ENCODE results near the gene TBX20. TPM values are rescaled to one million over a fixed set of nuclear protein-coding genes. Genes with fewer than 3 reads are reported as not detected.
"Not testable (repeated sequence)": the region's sequence is repeated elsewhere in the genome, so short reads cannot be mapped to it uniquely, and the experiment has no call there.

The TBX20 gene
- total RNA-seq, 1 donor from 2014 or later = 0.49 TPM

DNA sequence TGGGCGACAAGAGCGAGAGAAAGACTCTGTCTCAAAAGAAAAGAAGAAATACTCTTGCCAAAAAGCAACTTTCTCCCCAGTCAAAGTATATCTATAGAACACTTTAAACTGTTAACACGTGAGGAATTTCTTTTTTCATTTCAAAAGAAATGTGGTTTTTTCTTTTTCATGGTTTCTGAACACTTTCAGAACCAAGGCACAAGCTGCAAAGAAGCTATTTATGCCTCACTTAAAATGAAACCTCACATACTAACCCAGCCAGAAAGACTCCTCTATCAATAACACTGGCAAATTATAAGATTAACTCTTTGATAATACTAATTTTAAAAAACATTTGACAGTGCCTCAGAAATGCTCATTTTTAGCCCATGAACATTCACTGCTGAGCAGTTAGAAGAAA, 20.9 kb downstream of the TBX20 start:
- Histone ChIP-seq H3K4me1 (no peaks in the 10 kb centered on the region), H3K27me3 (no peaks in the 10 kb centered on the region), H3K36me3 (no peaks in the 10 kb centered on the region), H3K4me3 (no peak overlapping the region), H3K27ac (no peak overlapping the region), H3K9me3 (no peaks in the 10 kb centered on the region)
- TF ChIP-seq, protein P1, sequence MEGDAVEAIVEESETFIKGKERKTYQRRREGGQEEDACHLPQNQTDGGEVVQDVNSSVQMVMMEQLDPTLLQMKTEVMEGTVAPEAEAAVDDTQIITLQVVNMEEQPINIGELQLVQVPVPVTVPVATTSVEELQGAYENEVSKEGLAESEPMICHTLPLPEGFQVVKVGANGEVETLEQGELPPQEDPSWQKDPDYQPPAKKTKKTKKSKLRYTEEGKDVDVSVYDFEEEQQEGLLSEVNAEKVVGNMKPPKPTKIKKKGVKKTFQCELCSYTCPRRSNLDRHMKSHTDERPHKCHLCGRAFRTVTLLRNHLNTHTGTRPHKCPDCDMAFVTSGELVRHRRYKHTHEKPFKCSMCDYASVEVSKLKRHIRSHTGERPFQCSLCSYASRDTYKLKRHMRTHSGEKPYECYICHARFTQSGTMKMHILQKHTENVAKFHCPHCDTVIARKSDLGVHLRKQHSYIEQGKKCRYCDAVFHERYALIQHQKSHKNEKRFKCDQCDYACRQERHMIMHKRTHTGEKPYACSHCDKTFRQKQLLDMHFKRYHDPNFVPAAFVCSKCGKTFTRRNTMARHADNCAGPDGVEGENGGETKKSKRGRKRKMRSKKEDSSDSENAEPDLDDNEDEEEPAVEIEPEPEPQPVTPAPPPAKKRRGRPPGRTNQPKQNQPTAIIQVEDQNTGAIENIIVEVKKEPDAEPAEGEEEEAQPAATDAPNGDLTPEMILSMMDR (IDR thresholded peaks at IDR 0.05) = no peak
- TF ChIP-seq POLR2AphosphoS5 (IDR thresholded peaks at IDR 0.05; ENCODE audit: insufficient read depth in 1 of 2, low read depth in 1 of 2) (no peak), POLR2A (IDR thresholded peaks at IDR 0.05) (no peak)
- intact Hi-C loops (cut with DNase I) = no loop called here
- DNase-seq (ENCODE audit: extremely low spot score in 2 of 2) = no peak

DNA sequence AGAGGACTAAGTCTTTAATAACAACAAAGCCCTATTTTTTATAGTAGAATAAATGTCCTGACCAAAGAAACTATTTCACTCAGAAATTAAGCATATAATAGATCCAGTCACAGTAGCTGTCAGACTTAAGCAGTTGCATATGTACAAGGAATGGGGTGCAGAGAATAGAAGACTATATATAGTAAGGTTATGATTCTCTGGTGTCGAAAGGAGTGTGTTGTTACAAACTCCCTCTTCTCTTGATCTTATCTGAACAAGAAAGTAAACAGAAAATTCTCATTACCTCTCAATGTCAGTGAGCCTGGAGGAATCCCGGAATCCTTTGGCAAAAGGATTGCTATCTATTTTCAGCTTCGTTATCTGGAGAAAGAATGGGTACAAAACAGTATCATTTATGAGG, 22.7 kb downstream of the TBX20 start:
- H3K9me3 ChIP-seq; intact Hi-C loops (cut with DNase I); H3K4me3 ChIP-seq; H3K36me3 ChIP-seq; DNase-seq (ENCODE audit: extremely low spot score in 2 of 2); H3K4me1 ChIP-seq; H3K27ac ChIP-seq; H3K27me3 ChIP-seq: not testable (repeated sequence)

DNA sequence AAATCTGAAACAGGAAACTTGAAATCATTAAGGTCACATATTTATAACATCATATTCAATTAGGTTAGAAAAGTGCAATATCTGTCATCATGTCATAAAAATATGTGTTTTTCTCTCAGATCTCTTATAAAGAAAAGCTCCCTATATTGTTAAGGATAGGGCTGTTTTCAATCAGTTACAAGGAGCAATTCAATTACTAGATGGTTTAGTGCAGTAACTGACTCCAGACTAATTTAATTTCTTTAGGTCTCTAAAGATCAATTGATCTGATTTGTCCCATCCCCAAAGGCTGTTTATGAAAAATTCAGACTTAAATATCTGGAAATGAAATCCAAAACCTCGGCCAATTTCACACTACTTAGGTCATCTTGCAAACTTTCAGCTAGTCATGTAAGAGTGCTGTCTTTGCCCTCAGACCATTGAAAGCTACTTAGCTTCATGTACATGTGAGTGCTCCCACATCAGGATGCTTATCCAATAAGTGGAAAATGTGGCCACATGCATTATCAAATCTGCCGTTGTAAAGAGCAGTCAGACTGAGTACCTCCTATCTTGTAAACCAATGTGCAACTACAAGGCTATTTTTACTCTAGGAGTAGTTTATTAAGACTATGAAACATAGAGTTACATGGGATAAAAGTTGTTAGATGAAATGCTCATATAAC, 24.7 kb downstream of the TBX20 start:
- intact Hi-C loops (cut with DNase I); H3K36me3 ChIP-seq; DNase-seq (ENCODE audit: extremely low spot score in 2 of 2); H3K27ac ChIP-seq; H3K4me3 ChIP-seq; H3K9me3 ChIP-seq; H3K4me1 ChIP-seq; H3K27me3 ChIP-seq: not testable (repeated sequence)

DNA sequence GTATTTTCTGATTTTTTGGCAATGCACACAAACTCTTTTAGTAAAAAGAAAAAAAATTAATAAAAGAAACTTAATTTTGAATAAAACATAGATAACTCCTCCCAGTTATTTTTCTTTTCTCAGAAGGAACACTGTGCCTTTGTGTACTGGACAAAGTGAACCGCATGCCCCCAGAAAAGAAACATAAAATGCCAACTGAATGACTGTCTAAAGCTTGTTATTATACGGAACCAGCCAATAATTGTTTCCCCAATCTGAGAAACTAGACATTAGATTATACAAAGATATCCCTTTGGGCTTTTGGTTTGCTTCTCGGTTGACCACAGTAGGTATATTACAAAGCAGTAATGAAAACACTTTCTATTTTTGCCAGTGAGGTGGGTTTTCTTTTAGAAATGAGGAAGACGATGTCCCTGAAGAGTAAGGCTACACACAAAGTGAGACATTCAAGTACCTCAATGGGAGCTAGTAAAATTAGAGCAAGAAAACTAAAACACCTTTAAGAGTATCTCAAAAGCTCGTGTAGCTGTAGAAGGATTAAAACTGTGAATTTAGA, 25.3 kb downstream of the TBX20 start:
- H3K36me3 ChIP-seq; H3K27me3 ChIP-seq; DNase-seq (ENCODE audit: extremely low spot score in 2 of 2); H3K9me3 ChIP-seq; intact Hi-C loops (cut with DNase I); H3K4me1 ChIP-seq; H3K27ac ChIP-seq; H3K4me3 ChIP-seq: not testable (repeated sequence)

DNA sequence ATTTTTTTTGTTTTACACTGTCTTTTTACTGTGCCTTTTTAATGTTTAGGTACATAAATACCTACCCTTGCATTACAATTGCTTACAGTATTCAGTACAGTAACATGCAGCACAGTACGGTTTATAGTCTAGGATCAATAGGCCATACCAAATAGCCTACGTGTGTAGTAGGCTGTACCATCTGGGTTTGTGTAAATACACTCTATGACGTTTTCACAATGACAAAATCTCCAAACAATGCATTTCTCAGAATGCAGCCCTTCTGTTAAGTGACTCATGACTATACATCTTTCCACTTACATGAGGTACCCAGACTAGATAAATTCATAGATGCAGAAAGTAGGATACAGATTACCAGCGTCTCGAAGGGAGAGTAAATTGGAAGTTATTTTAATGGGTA, 26.5 kb downstream of the TBX20 start:
- DNase-seq (ENCODE audit: extremely low spot score in 2 of 2); H3K27ac ChIP-seq; H3K9me3 ChIP-seq; H3K4me1 ChIP-seq; intact Hi-C loops (cut with DNase I); H3K4me3 ChIP-seq; H3K27me3 ChIP-seq; H3K36me3 ChIP-seq: not testable (repeated sequence)

DNA sequence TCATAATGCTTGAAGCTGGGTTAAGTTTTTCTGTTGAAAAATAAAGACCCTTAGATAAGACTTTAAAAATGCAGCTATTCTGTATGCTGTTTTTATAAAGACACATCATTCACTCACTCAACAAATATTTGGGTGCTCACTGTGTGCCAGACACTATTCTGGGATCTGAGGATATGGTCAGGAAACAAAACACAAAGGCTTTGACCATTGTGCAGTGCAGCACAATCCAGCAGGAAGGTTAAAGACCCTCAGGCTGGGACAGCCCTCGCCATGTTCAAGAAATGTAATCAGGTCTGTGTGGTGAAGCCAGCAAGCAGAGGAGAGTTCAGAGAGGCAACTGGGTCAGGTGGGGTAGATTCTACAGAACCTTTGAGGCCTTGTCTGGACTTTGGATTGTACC, 31.5 kb downstream of the TBX20 start:
- H3K27ac ChIP-seq; H3K4me1 ChIP-seq; H3K4me3 ChIP-seq; H3K36me3 ChIP-seq; DNase-seq (ENCODE audit: extremely low spot score in 2 of 2); H3K9me3 ChIP-seq; intact Hi-C loops (cut with DNase I); H3K27me3 ChIP-seq: not testable (repeated sequence)

DNA sequence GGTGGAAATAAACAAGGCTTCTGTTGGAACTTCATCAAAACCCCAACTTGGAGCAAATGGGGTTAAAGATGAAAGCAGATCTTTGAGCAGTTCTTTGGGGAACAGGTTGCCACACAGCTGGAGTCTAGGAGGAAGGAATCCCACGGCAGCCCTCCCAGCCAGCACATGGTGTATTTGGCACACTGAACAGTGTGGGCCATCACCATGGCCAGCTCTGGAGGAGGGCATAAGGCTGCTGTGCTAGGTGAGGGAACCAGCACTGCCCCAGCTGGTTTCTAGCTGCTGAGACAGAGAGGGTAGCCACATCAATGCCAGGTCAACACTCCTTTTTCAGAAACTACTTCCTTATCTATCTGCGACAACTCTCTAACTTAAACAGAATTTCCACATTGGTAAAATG, 33.7 kb downstream of the TBX20 start:
- H3K4me3 ChIP-seq; H3K27ac ChIP-seq; intact Hi-C loops (cut with DNase I); DNase-seq (ENCODE audit: extremely low spot score in 2 of 2); H3K9me3 ChIP-seq; H3K27me3 ChIP-seq; H3K36me3 ChIP-seq; H3K4me1 ChIP-seq: not testable (repeated sequence)

GRCh38 chr7:35216033-35216432, 37.9 kb downstream of the TBX20 start:
- H3K27ac ChIP-seq; intact Hi-C loops (cut with DNase I); DNase-seq (ENCODE audit: extremely low spot score in 2 of 2); H3K27me3 ChIP-seq; H3K9me3 ChIP-seq; H3K4me1 ChIP-seq; H3K36me3 ChIP-seq; H3K4me3 ChIP-seq: not testable (repeated sequence)

GRCh38 chr7:35215063-35215462, 38.8 kb downstream of the TBX20 start:
- DNase-seq (ENCODE audit: extremely low spot score in 2 of 2); H3K36me3 ChIP-seq; H3K9me3 ChIP-seq; intact Hi-C loops (cut with DNase I); H3K27me3 ChIP-seq; H3K27ac ChIP-seq; H3K4me3 ChIP-seq; H3K4me1 ChIP-seq: not testable (repeated sequence)

DNA sequence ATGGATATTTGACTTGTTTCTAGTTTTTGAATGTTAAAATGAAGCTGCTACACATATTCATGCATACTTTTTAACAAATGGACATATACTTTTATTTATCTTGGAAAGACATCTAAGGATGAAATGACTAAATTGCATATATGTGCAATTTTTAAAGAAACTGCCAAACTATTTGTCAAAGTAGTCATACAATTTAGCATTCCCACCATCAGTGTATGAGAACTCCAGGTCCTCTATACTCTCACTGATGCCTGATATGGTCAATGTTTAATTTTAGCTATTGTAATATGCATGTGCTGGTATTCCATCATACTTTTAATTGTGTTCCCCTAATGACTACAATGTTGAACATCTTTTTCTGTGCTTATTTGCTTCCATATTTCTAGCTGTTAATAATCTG, 47.0 kb downstream of the TBX20 start:
- H3K27me3 ChIP-seq; DNase-seq (ENCODE audit: extremely low spot score in 2 of 2); intact Hi-C loops (cut with DNase I); H3K9me3 ChIP-seq; H3K4me3 ChIP-seq; H3K27ac ChIP-seq; H3K4me1 ChIP-seq; H3K36me3 ChIP-seq: not testable (repeated sequence)

DNA sequence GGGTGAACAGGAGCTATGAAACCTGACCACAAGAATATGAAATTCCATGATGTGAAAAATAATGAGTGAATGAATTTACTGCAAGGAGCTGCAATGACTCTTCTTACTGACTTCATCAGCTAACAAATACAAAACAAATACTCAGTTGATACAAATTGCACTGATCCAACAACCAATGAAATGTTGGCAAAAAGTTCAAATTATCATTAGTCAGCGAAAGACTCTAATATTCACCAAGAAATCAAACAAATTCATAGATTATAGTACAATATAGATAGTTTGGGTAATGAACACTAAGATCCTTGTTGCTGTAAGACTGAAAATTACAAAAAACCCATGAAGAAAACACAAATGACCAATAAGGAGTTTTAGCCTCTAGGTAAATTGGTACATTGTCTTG, 49.0 kb downstream of the TBX20 start:
- H3K4me3 ChIP-seq; H3K4me1 ChIP-seq; H3K36me3 ChIP-seq; H3K27me3 ChIP-seq; H3K27ac ChIP-seq; DNase-seq (ENCODE audit: extremely low spot score in 2 of 2); intact Hi-C loops (cut with DNase I); H3K9me3 ChIP-seq: not testable (repeated sequence)

- H3K36me3 ChIP-seq; H3K9me3 ChIP-seq; DNase-seq (ENCODE audit: extremely low spot score in 2 of 2); H3K4me1 ChIP-seq; H3K27me3 ChIP-seq; H3K27ac ChIP-seq; intact Hi-C loops (cut with DNase I); H3K4me3 ChIP-seq: not testable (repeated sequence)
Measured at GRCh38 chr7:35204031-35204430, 49.9 kb downstream of the TBX20 start.

GRCh38 chr7:35202353-35202752, 51.5 kb downstream of the TBX20 start:
- H3K27me3 ChIP-seq; intact Hi-C loops (cut with DNase I); H3K4me1 ChIP-seq; DNase-seq (ENCODE audit: extremely low spot score in 2 of 2); H3K27ac ChIP-seq; H3K36me3 ChIP-seq; H3K9me3 ChIP-seq; H3K4me3 ChIP-seq: not testable (repeated sequence)

Measured in vagina (tissue), 2 donors.